Body of pancreas (tissue), 4 donors: ENCODE measurements around the gene ARID4A.

Experiments
- CTCF ChIP-seq, 7 experiments: fragments of 450-650 bp in 4 of 7; fragments of 200-600 bp in 3 of 7; sonication (generic) in 3 of 7; IDR thresholded peaks; one replicate each; pipeline ENCODE4 v1.5.1; 2016 to 2019; ENCODE audit warnings: antibody characterized with exemption in 7 of 7
- POLR2A ChIP-seq, 3 donors: fragments of 450-650 bp; IDR thresholded peaks; one replicate each; pipeline ENCODE4 v1.6.1; 2016; ENCODE audit warnings: antibody characterized with exemption in 3 of 3, mild to moderate bottlenecking in 2 of 3

- TF ChIP-seq CTCF (IDR thresholded peaks at IDR 0.05) = no peak
- no peak for TF ChIP-seq POLR2A (IDR thresholded peaks at IDR 0.05)
Observed at GRCh38 chr14:58364316-58364715, 66.0 kb downstream of the ARID4A start.
